Choroid plexus epithelial cell (primary cell): ENCODE measurements around the gene RALGPS1.

Experiments used
- DNase-seq: peaks from one replicate; pipeline ENCODE4 v3.0.0-alpha.2; 2010; ENCODE audit warnings: low read depth
- H3K4me3 ChIP-seq: 2 replicates; pipeline ENCODE4 v1.5.1; 2011; ENCODE audit warnings: low read depth, mild to moderate bottlenecking, control low read depth, low read length, moderate library complexity
- TF ChIP-seq, protein P1 (sequence below): conservative IDR thresholded peaks from 2 replicates; pipeline ENCODE4 v1.5.1; 2011; ENCODE audit warnings: low read depth, mild to moderate bottlenecking, control low read depth, inconsistent platforms, low read length, moderate library complexity

RALGPS1 gene

DNA sequence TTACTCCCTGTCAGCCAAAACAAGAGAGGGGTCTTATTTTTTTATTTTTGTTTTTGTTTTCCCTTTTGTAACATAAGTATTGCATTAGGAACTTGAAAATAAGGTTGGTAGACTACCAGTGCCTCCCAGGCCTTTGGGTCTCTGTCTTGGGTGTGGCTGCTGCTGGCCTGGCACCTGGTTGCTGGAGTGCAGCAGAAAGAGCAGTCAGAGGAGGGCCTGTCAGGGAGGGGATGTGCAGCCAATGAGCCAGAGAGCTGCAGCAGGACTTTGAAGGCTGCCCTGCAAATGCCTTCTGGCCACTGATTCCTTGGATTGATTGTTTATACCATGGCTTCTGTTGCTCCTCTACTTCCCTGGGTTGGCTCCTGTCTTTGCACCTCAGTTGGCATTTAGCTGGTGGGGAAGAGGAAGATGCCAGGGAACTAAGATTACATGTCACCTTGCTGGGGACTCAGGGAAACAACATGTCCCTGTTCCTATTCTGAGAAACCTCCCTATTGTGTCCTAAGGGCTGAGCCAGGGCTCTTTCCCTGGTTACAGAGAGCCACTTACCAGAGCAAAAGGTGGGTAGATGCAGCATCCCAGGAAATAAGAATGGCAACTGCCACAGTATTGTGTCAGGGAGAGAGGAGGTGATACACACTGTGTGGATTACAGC, 141.3 kb downstream of the RALGPS1 start:
- TF ChIP-seq, protein P1, sequence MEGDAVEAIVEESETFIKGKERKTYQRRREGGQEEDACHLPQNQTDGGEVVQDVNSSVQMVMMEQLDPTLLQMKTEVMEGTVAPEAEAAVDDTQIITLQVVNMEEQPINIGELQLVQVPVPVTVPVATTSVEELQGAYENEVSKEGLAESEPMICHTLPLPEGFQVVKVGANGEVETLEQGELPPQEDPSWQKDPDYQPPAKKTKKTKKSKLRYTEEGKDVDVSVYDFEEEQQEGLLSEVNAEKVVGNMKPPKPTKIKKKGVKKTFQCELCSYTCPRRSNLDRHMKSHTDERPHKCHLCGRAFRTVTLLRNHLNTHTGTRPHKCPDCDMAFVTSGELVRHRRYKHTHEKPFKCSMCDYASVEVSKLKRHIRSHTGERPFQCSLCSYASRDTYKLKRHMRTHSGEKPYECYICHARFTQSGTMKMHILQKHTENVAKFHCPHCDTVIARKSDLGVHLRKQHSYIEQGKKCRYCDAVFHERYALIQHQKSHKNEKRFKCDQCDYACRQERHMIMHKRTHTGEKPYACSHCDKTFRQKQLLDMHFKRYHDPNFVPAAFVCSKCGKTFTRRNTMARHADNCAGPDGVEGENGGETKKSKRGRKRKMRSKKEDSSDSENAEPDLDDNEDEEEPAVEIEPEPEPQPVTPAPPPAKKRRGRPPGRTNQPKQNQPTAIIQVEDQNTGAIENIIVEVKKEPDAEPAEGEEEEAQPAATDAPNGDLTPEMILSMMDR, result no peak
- H3K4me3 ChIP-seq, result no peak overlapping the region
- no peak for DNase-seq

DNA sequence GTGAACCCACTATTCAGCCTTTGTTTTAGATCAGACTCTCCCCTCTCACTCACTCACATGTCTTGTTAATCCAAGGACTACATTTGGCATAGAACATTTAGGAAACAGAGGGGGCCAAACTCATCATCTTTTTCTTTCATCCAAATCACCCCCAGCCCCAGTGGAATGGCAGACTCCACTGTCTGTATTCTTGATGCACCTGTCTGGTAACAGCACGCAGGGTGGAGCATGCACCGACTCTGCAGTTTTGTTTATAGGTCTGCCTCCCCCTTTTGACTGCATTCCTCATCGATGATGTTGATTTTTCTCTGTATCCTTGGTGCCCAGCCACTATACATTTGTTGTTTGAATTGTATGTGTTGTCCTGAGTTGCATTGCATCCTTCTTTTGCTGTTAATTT, 141.9 kb downstream of the RALGPS1 start:
- TF ChIP-seq, protein P1, result no peak
- H3K4me3 ChIP-seq, result no peak overlapping the region
- no peak for DNase-seq

DNA sequence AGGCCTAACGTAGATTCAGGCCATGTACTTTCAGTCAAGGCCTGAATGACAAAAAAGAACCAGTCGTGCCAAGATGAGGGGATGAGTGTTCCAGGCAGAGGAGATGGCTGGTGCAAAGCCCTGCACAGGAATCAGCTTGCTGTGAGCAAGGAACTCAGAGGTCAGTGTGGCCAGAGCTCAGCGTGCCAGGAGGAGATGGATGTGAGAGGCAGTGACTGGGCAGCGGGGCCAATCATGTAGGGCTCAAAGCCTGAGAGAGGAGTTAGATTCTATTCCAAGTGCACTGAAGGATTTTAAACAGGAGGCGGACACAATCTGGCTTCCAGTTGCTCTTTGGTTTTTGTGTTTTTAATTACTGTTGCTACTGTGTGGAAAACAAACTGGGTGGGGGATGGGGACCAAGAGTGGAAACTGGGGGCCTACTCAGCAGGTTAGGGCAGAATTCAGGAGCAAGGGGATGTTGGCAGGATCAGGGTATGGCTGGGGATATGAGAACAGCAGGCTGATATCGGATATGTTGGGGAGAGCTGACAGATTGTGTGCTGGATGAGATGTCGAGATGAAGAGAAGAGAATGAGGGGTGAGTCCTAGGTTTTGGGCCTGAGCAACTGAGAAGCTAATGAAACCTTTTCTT, 143.5 kb downstream of the RALGPS1 start:
- TF ChIP-seq, protein P1, result no peak
- no peak overlapping the region for H3K4me3 ChIP-seq

DNA sequence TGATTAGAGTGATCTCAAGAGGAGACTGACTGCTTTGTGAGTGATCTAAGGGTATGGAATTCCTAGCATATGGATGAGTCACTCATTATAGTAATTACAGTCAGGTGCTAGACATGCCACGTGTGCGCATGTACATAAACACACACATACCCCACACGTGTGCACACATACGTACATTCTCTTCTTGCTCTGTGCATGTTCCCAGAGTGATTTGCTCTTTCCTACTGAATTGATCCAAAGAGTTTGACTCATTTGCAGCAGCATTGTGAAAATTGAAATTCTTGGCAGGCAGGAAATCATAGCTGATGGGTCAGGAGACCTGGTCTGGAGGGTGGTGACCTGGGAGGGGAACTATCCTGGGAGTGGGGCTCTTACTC, 144.1 kb downstream of the RALGPS1 start:
- TF ChIP-seq, protein P1, result no peak
- DNase-seq, result no peak
- H3K4me3 ChIP-seq, result no peak overlapping the region

More for the DNA sequence above, 143.5 kb downstream of the RALGPS1 start:
- DNase-seq, result peak; percentile 43

DNA sequence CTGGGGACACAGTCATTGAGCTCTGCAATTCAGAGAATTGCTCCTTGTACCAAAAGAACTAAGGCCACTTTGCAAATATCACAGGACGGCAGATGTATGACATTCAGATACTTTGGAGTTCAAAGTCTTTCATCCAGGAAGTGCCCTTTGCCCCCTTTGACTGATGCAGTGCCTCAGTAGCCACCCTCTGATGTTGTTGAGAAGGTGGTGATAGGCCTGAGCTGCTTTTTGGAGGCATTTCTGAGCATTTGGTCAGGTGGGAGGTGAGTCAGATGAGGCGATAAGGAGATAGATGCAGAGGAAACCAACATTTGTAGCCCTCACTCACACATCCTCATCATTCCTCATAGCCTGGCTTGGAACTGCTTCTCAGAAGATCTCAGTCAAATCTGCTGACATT, 144.4 kb downstream of the RALGPS1 start:
- TF ChIP-seq, protein P1, result no peak
- DNase-seq, result no peak
- H3K4me3 ChIP-seq, result no peak overlapping the region

DNA sequence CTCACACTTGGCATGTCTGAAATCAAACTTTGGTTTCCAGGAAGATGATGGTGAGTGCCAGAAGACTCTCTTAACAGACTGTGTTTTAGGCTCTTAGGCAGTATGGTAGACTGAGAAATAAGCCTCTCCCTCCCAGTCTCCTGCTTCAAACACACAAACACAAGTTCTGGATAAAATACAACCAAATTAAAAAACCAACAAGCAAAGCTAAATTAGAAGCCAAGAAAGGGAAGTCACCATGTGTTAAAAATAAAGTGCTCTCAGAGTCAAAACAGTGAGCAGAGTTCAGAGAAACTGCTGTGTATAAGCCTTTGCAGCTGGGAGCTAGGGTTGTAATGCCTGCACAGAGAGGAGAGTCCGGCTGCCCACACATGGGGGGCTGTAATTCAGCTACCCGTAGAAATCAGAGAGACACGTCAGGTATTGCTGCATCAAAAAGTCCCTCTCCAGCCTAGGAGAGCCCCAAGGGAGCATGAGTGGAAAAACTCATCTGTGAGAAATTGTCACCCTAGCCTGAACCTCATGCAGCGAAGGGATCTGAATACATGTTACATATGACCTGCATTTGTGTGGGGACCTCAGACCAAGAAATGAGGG, 145.3 kb downstream of the RALGPS1 start:
- TF ChIP-seq, protein P1, result no peak
- H3K4me3 ChIP-seq, result no peak overlapping the region
- no peak for DNase-seq
